Thyroid gland (tissue), 4 donors: Measurements from ENCODE around the gene INPP4B.

Experiments used
- POLR2A ChIP-seq, 2 donors: fragments of 450-650 bp; IDR thresholded peaks; one replicate each; pipeline ENCODE4 v1.6.1; 2017; ENCODE audit warnings: antibody characterized with exemption in 2 of 2, mild to moderate bottlenecking in 2 of 2, moderate library complexity in 1 of 2
- TF ChIP-seq, protein P1 (sequence below), 6 experiments: fragments of 200-600 bp in 3 of 6; fragments of 450-650 bp in 3 of 6; sonication (generic) in 3 of 6; IDR thresholded peaks; one replicate each; pipeline ENCODE4 v1.5.1; 2016 to 2019; ENCODE audit warnings: antibody characterized with exemption in 6 of 6, mild to moderate bottlenecking in 2 of 6, inconsistent platforms in 1 of 6, moderate library complexity in 1 of 6

DNA sequence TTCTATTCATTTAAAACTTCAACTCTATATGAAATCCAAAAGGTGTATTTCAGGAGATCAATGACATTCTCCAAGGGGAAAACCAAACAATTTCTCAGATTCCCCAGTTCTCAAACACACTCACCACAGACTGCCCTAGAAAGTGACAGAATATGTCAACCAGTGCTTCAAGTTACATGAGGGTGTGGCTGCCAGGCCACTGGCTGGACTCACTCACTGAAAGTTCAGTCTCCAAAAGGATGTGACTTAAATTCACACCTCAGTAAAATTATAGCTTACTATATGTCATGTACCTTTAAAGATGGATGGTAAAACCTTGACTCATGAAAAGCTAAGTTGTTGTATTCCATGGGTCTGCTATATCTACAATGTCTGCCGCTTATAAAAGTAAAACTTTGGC, 7.3 kb downstream of the INPP4B start:
- TF ChIP-seq, protein P1, sequence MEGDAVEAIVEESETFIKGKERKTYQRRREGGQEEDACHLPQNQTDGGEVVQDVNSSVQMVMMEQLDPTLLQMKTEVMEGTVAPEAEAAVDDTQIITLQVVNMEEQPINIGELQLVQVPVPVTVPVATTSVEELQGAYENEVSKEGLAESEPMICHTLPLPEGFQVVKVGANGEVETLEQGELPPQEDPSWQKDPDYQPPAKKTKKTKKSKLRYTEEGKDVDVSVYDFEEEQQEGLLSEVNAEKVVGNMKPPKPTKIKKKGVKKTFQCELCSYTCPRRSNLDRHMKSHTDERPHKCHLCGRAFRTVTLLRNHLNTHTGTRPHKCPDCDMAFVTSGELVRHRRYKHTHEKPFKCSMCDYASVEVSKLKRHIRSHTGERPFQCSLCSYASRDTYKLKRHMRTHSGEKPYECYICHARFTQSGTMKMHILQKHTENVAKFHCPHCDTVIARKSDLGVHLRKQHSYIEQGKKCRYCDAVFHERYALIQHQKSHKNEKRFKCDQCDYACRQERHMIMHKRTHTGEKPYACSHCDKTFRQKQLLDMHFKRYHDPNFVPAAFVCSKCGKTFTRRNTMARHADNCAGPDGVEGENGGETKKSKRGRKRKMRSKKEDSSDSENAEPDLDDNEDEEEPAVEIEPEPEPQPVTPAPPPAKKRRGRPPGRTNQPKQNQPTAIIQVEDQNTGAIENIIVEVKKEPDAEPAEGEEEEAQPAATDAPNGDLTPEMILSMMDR (IDR thresholded peaks at IDR 0.05): no peak
- no peak for TF ChIP-seq POLR2A (IDR thresholded peaks at IDR 0.05)
